Head of caudate nucleus (tissue), 42 donors: ENCODE data around the gene OLFM2.

Experiments used
- DNase-seq, 42 donors: peaks; one replicate each; pipeline versions ENCODE4 v3.0.0 to v3.0.0-alpha.2; 2020 to 2021; ENCODE audit warnings: mixed read lengths in 7 of 42
- intact Hi-C: fragments of 100-400 bp; cut with DNase I; formaldehyde crosslinking; loops from one replicate; pipeline ENCODE4 v1.15.0; 2022

Gene OLFM2

DNA sequence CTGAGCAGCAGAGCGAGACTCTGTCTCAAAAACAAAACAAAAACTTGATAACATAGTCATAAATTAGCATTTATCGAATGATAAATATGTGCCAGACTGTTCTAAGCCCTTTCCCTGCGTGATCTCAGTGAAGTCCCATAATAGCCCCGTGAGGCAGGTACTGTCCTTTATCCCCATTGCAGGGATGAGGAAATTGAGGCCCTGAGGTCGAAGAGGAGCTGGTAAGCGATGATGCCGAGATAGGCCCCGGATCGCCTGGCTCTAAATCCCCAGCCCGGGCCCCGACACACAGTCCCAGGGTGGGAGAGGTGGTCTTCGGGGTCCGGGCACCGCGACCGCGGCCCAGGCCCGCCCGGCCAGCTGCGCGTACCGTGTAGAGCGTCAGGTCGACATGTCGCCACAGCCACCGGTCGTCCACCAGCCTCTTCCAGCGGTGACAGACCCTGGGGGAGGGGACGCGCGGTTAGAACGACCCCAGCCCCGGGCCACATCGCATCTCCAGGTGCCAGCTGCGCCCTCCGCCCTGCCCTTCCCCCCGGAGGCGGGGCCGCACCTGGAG is 118.1 kb downstream of the OLFM2 start:
- intact Hi-C loops: loop anchor here (2.0 kb wide), 1 partner anchor 23 kb away; no protein-coding TSS in a partner anchor
- DNase-seq: peak in 3 of 42 donors; percentile 3 to 47 (median 21)

DNA sequence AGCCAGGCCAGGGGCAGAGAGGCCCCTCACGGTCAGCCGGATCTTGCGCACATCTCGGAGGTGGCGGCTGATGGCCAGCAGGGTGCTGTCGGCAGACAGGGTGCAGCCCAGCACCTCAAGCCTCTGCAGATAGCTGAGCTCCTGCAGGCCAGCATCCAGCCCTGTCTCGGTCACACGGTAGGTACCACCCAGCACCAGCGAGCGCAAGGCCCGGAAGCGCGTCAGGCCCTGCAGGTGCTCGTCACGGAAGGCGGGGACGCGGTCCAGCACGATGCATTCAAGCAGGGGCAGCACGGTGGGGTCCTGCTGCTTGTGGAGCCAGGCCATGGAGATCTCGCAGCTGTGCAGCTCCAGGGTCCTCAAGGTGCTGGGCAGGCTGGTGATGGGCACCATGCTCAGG is 125.2 kb downstream of the OLFM2 start:
- intact Hi-C loops: no loop called here
- DNase-seq: no peak

DNA sequence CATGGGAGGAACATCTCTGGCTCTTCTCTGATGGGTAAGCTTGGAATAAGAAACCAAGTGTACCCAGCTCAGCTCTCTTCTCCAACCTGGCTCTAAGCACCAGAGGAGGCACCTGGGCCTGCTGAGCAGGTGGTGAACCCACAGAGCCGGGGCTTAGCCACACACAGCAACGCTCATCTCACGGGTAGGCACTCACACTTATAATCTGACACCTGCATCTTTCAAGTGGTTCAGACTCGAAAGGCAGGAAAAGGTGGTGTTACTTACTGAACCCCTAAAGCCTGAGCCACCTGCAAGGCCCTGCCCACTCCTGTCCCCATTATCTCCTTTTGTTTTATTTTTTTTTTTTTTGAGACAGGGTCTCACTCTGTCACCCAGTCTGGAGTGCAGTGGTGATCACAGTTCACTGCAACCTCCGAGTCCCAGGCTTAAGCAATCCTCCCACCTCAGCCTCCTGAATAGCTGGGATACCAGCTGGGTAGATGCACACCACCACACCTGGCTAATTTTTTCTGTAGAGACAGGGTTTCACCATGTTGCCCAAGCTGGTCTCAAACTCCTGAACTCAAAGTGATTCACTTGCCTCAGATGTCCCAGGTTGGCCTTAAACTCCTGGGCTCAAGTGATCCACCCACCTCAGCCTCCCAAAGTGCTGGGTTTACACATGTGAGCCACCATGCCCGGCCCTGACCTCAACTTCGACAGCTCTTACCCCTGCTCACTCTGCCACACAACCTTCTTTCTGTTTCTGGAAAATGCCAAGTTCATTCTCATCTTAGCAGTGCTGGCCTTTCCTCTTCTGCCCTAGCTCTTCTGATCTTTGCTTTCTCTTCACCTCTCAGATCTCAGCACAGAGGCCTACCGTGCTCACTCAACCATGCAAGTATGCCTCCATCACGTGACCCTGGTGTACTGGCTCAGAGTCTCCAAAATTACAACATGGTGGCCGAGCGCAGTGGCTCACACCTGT is 127.2 kb downstream of the OLFM2 start:
- DNase-seq: no peak
- intact Hi-C loops: no loop called here

DNA sequence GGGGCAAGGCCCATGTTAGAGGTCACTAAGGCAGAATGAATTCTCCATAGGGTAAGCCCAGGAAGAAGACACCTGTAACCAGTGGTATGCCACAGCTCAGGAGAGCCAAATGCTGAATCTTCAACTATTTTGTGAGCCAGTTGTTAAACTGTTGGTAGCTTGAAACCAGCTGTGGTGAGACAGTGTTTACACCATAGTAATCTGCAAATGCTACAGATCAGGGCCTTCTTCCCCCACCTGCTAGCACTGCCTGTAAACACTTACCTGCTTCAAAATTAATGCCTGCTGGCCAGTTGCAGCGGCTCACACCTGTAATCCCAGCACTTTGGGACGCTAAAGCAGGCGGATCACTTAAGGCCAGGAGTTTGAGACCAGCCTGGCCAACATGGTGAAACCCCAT is 129.5 kb downstream of the OLFM2 start:
- DNase-seq: no peak
- intact Hi-C loops: no loop called here
